Activated CD4-positive, alpha-beta memory T cell treated with anti-CD3 and anti-CD28 coated beads, Interleukin-2, amount 10 ng/mL, durations not matched to agents 7 days and 5 days (primary cell): ENCODE results near the gene ACTMAP. TPM values are rescaled to one million over a fixed set of nuclear protein-coding genes. Genes with fewer than 3 reads are reported as not detected.

Experiments
- CTCF ChIA-PET: fragments of 350-600 bp; sonication (Branson Sonifier 250); formaldehyde crosslinking; loops from one replicate; lab custom pipeline; 2021; ENCODE audit warnings: antibody characterized with exemption, inconsistent platforms; lab: Charles Lee
- POLR2A ChIA-PET: fragments of 350-600 bp; sonication (Branson Sonifier 250); formaldehyde crosslinking; loops from one replicate; lab custom pipeline; 2021; ENCODE audit warnings: antibody characterized with exemption; lab: Charles Lee
- DNase-seq: peaks from one replicate; pipeline ENCODE4 v3.0.0-alpha.2; 2020
- H3K27ac Mint-ChIP-seq: one replicate; pipeline ENCODE4 v1.8.0; 2021; ENCODE audit warnings: mild to moderate bottlenecking, mixed read lengths
- H3K27me3 Mint-ChIP-seq: one replicate; pipeline ENCODE4 v1.8.0; 2021; ENCODE audit warnings: mixed read lengths
- H3K36me3 Mint-ChIP-seq: one replicate; pipeline ENCODE4 v1.8.0; 2021; ENCODE audit warnings: low read depth, mixed read lengths
- H3K4me1 Mint-ChIP-seq: one replicate; pipeline ENCODE4 v1.8.0; 2021; ENCODE audit warnings: mixed read lengths
- H3K4me3 Mint-ChIP-seq: one replicate; pipeline ENCODE4 v1.8.0; 2021; ENCODE audit warnings: mild to moderate bottlenecking, mixed read lengths
- H3K9me3 Mint-ChIP-seq: one replicate; pipeline ENCODE4 v1.8.0; 2021; ENCODE audit warnings: mixed read lengths
- total RNA-seq, 2 experiments: library from RNA; stranded (reverse); gene quantifications; one replicate each; pipeline ENCODE4 v1.2.3, GENCODE V29; 2021

ACTMAP gene
- total RNA-seq, 2 experiments from 2014 or later, result 18.1 to 18.8 TPM

DNA sequence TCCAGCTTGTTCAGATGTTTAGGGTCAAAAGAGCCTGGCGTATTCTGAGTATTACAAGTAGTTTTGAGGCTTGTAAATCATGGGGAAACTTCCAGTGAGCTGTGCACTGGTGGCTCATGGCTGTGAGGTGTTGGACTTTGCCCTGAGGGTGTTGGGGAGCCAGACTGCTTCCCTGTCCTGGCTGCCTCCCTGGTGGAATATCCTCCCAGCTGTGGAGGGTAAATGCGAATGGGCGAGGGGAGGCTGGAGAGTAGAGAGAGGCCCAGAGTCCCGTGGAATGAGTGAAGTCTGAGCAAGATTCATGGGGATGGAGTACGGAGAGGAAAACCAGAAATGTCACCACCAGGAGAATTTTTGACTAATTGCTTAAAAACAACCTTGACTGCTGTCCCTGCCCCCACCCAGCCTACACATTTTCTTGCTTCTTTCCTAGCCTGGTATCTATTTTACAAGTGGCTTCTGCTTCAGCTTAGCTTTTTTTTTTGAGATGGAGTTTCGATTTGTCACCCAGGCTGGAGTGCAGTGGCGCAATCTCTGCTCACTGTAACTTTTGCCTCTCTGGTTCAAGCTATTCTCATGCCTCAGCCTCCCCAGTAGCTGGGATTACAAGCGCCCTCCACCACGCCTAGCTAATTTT lies 4.5 kb upstream of the ACTMAP start:
- CTCF ChIA-PET, result interaction anchor here (0.8 to 7.8 kb wide), 6 partner anchors 23 to 92 kb away, joined by 3 to 48 read pairs (median 7); partner anchors contain the start of genes EGLN2 and RAB4B
- POLR2A ChIA-PET, result interaction anchor here (1.0 to 14.2 kb wide), 7 partner anchors 9 to 149 kb away, joined by 3 to 244 read pairs (median 17); partner anchors contain the start of genes COQ8B, EGLN2, ITPKC and MIA
- DNase-seq, result peak; percentile 56
- H3K27ac Mint-ChIP-seq, result peak overlapping the region; percentile 91
- H3K4me1 Mint-ChIP-seq, result peaks cover 56% of the 10 kb centered on the region
- H3K36me3 Mint-ChIP-seq, result peaks cover 74% of the 10 kb centered on the region
- H3K9me3 Mint-ChIP-seq, result no peaks in the 10 kb centered on the region
- peak overlapping the region; percentile 79 for H3K4me3 Mint-ChIP-seq
- no peaks in the 10 kb centered on the region for H3K27me3 Mint-ChIP-seq

DNA sequence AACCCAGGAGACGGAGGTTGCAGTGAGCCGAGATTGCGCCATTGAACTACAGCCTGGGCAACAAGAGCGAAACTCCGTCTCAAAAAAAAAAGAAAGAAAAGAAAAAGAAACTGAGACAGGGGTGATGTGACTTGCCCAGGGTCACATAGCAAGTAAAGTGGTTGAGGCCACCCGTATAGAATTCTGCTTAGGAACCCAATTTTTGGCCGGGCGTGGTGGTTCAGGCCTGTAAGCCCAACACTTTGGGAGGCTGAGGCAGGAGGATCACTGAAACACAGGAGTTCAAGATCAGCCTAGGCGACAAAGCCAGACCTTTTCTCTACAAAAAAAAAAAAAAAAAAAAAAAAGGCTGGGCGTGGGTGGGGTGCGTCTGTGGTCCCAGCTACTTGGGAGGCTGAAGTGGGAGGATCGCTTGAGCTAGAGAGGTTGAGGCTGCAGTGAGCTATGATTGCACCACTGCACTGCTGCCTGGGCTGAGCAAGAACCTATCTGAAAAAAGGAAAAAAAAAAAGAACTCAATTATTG lies 2.0 kb upstream of the ACTMAP start:
- POLR2A ChIA-PET, result interaction anchor here (0.7 to 14.2 kb wide), 13 partner anchors 8 to 520 kb away, joined by 3 to 244 read pairs (median 6); partner anchors contain the start of genes COQ8B, EGLN2, HNRNPUL1 and ITPKC
- H3K4me3 Mint-ChIP-seq, result peak overlapping the region; percentile 96
- H3K27me3 Mint-ChIP-seq, result no peaks in the 10 kb centered on the region
- CTCF ChIA-PET, result interaction anchor here (0.7 to 7.8 kb wide), 10 partner anchors 18 to 392 kb away, joined by 3 to 48 read pairs (median 4); partner anchors contain the start of genes COQ8B, EGLN2, ITPKC and RAB4B
- DNase-seq, result peak; percentile 37
- peaks cover 63% of the 10 kb centered on the region for H3K4me1 Mint-ChIP-seq
- peaks cover 61% of the 10 kb centered on the region for H3K36me3 Mint-ChIP-seq
- no peaks in the 10 kb centered on the region for H3K9me3 Mint-ChIP-seq
- H3K27ac Mint-ChIP-seq, result peak overlapping the region; percentile 99

GRCh38 chr19:40750874-40751537 lies 729 bp upstream of the ACTMAP start, which contains the start of gene SNRPA:
Gene SNRPA (plus strand): TSS chr19:40751203. CDS start chr19:40751409, 206 bp downstream.
- CTCF ChIA-PET, result interaction anchor here (0.7 to 7.8 kb wide), 12 partner anchors 17 to 554 kb away, joined by 3 to 48 read pairs (median 4); partner anchors contain the start of genes EGLN2, NUMBL and RAB4B
- no peaks in the 10 kb centered on the region for H3K9me3 Mint-ChIP-seq

DNA sequence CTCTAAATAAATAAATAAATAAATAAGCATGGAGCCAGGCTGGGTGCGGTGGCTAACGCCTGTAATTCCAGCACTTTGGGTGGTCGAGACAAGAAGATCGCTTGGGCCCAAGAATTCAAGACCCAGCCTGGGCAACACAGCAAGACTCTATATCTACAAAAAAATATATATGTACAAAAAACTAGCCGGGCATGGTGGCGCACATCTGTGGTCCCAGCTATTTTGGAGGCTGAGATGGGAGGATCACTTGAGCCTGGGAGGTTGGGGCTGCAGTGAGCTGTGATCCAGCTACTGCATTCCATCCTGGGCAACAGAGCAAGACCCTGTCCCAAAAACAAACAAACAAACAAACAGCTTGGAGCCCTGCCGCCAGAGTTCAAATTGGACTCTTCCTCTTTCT lies 2.7 kb downstream of the ACTMAP start:
- ChIA-PET CTCF (no interaction called here), POLR2A (interaction anchor here (0.7 to 14.2 kb wide), 3 partner anchors 29 to 64 kb away, joined by 4 to 244 read pairs (median 30); partner anchors contain the start of genes MIA and RAB4B)
- no peak for DNase-seq
- peaks cover 26% of the 10 kb centered on the region for H3K4me1 Mint-ChIP-seq
- H3K36me3 Mint-ChIP-seq, result peaks cover 28% of the 10 kb centered on the region
- H3K27ac Mint-ChIP-seq, result no peak overlapping the region
- H3K9me3 Mint-ChIP-seq, result no peaks in the 10 kb centered on the region
- H3K4me3 Mint-ChIP-seq, result no peak overlapping the region
- H3K27me3 Mint-ChIP-seq, result no peaks in the 10 kb centered on the region

More at GRCh38 chr19:40750874-40751537, 729 bp upstream of the ACTMAP start, which contains the start of gene SNRPA:
- Mint-ChIP-seq H3K27me3 (no peaks in the 10 kb centered on the region), H3K27ac (peak within 1 kb of the TSS; percentile 99), H3K4me1 (peaks cover 50% of the 10 kb centered on the region), H3K4me3 (peak within 1 kb of the TSS; percentile 96), H3K36me3 (peaks cover 50% of the 10 kb centered on the region)
- DNase-seq, result peak; percentile 97
- POLR2A ChIA-PET, result interaction anchor here (0.6 to 14.2 kb wide), 24 partner anchors 9 to 223 kb away, joined by 3 to 244 read pairs (median 6); partner anchors contain the start of genes COQ8B, EGLN2, ITPKC and MIA

DNA sequence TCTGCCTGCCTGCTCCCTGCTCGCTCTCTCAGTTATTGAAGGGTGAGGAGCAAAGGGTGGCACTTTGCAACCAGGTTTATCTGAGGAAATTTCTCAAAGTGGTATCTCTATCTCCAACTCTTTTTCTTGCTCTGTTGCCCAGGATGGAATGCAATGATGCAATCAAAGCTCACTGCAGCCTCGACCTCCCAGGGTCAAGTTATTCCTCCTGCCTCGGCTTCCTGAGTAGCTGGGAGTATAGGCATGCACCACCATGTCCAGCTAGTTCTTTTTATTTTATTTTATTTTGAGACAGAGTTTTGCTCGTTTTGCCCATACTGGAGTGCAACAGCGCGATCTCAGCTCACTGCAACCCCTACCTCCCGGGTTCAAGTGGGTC lies 4.9 kb downstream of the ACTMAP start:
- H3K9me3 Mint-ChIP-seq, result no peaks in the 10 kb centered on the region
- no peak overlapping the region for H3K4me3 Mint-ChIP-seq
- H3K4me1 Mint-ChIP-seq, result peaks cover 24% of the 10 kb centered on the region
- H3K27ac Mint-ChIP-seq, result no peak overlapping the region
- POLR2A ChIA-PET, result interaction anchor here (0.7 to 14.2 kb wide), 2 partner anchors 32 to 1913 kb away, joined by 3 to 244 read pairs; partner anchors contain the start of genes MIA and RAB4B
- DNase-seq, result no peak
- H3K36me3 Mint-ChIP-seq, result peaks cover 14% of the 10 kb centered on the region
- H3K27me3 Mint-ChIP-seq, result no peaks in the 10 kb centered on the region
- CTCF ChIA-PET, result interaction anchor here (1.1 kb wide), 1 partner anchor 61 kb away, joined by 3 read pairs; no protein-coding TSS in a partner anchor

- Mint-ChIP-seq H3K27me3 (no peaks in the 10 kb centered on the region), H3K4me3 (no peak overlapping the region), H3K4me1 (peaks cover 18% of the 10 kb centered on the region), H3K9me3 (no peaks in the 10 kb centered on the region), H3K36me3 (peaks cover 8% of the 10 kb centered on the region), H3K27ac (no peak overlapping the region)
- ChIA-PET CTCF (interaction anchor here (1.1 kb wide), 1 partner anchor 62 kb away, joined by 3 read pairs; no protein-coding TSS in a partner anchor), POLR2A (interaction anchor here (0.7 to 1.3 kb wide), 2 partner anchors 33 to 1913 kb away, joined by 3 to 4 read pairs; partner anchors contain the start of gene RAB4B)
- DNase-seq, result peak; percentile 30
Observed at GRCh38 chr19:40744554-40745401, 5.5 kb downstream of the ACTMAP start.

DNA sequence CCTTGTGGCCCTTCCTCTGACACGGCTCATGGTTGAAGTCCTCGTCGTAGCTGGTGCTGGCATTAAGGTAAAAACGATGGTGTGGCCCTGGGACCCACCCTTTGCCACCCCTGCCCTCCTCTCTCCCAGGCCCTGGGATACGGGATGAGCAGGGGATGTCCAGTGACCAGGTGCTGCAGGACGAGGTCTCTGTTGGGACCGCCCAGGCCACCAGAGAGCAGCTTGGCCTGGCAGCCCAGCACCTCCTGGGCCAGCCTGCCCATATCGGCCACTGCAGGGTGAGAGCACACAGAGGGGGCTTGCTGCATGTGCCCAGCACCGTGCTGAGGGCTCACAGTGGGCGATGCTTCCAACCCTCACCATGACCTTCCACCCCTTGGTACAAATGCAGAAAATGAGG lies 6.4 kb downstream of the ACTMAP start:
- POLR2A ChIA-PET, result interaction anchor here (1.3 to 2.1 kb wide), 2 partner anchors 9 to 34 kb away, joined by 4 to 10 read pairs; partner anchors contain the start of gene RAB4B
- Mint-ChIP-seq H3K36me3 (peaks cover 9% of the 10 kb centered on the region), H3K27ac (no peak overlapping the region), H3K27me3 (no peaks in the 10 kb centered on the region), H3K4me1 (peaks cover 10% of the 10 kb centered on the region), H3K9me3 (no peaks in the 10 kb centered on the region), H3K4me3 (no peak overlapping the region)
- CTCF ChIA-PET, result interaction anchor here (0.8 kb wide), 1 partner anchor 76 kb away, joined by 3 read pairs; no protein-coding TSS in a partner anchor
- no peak for DNase-seq

DNA sequence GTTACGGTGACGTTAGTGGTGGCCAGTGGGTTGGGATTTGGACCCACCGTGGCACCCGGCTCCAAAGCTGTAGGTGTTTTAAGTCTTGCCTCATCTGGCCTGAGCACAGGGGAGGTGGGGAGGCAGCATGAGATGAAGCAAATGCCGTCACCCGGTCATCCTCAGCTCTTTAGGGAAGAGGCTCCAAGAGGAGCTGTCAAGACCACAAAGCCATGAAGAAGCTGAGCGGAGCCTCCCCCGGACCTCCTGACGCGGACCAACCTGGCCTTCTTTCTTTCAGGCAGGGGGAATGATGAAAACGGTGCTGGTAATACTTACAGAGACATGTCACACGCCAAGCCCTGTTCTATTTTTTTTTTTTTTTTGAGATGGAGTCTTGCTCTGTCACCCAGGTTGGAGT lies 7.4 kb downstream of the ACTMAP start:
- H3K9me3 Mint-ChIP-seq, result no peaks in the 10 kb centered on the region
- H3K27ac Mint-ChIP-seq, result no peak overlapping the region
- H3K36me3 Mint-ChIP-seq, result peaks cover 6% of the 10 kb centered on the region
- H3K27me3 Mint-ChIP-seq, result no peaks in the 10 kb centered on the region
- CTCF ChIA-PET, result interaction anchor here (1.3 kb wide), 1 partner anchor 80 kb away, joined by 3 read pairs; no protein-coding TSS in a partner anchor
- H3K4me1 Mint-ChIP-seq, result peaks cover 7% of the 10 kb centered on the region
- POLR2A ChIA-PET, result interaction anchor here (1.1 to 2.1 kb wide), 2 partner anchors 8 to 10 kb away, joined by 4 to 10 read pairs; partner anchors contain the start of gene ACTMAP
- no peak for DNase-seq
- H3K4me3 Mint-ChIP-seq, result no peak overlapping the region

DNA sequence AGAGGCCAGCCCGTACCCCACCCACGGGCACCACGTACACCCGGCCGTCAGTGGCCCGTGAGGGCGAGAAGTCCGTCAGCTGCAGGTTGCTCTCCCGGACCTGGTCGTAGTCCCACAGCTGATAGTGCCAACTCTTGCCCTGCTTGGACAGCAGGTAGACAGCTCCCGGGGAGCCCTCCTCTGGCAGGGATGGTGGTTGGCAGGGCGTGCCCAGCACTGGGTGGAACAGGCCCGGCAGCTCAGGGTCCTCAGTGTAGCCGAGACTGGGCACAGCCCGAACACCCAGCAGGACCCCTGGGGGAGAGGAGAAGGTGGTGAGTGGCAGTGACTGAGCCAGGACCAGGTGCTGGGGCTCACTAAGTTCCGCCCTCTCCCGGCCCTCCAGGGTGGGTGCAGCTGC lies 7.8 kb downstream of the ACTMAP start:
- Mint-ChIP-seq H3K27ac (no peak overlapping the region), H3K9me3 (no peaks in the 10 kb centered on the region), H3K27me3 (no peaks in the 10 kb centered on the region), H3K4me1 (peaks cover 4% of the 10 kb centered on the region), H3K4me3 (no peak overlapping the region), H3K36me3 (peaks cover 8% of the 10 kb centered on the region)
- POLR2A ChIA-PET, result interaction anchor here (1.1 to 2.1 kb wide), 2 partner anchors 8 to 10 kb away, joined by 4 to 10 read pairs; partner anchors contain the start of gene ACTMAP
- CTCF ChIA-PET, result interaction anchor here (1.3 kb wide), 1 partner anchor 79 kb away, joined by 3 read pairs; no protein-coding TSS in a partner anchor
- no peak for DNase-seq

DNA sequence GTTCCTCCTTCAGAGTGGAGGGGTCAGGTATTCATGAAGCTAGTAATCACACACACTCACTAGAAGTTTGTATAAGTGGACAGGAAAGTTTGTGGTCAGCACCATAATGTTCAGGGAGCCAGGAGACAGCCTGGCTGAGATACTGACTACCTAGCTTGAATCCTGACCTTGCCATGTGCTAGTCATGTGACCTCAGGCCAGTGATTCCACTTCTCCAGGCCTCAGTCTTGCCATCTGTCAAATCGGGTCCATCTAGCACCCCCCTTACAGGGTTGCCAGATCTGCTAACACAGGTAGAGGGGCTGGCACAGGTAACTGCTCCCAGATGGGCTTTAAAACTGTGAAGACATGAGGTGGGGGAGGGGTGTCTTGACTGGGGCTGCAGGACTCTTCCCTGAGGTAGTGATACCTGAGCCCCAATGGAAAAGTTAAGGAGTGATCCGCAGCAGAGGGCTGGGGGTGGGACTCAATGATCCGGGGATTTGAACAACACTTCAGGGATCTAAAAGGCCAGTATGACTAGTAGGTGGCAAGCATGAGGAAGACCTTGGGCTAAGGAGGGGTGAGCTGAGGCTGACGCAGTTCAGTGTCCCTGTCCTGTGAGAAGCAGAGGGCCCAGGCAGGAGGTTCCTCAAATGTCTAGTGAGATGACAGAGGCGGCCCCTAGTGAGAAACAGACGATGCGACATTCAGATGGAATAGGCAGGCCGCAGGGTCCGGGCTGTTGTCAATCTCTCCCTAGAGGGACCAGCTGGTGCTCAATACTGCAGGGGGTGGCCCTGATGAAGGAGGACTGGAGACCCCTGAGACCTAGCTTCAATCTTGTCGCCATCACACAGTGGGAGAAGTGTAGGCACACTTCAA lies 8.5 kb downstream of the ACTMAP start:
- H3K4me3 Mint-ChIP-seq, result no peak overlapping the region
- H3K27ac Mint-ChIP-seq, result no peak overlapping the region
- H3K4me1 Mint-ChIP-seq, result peaks cover 4% of the 10 kb centered on the region
- CTCF ChIA-PET, result no interaction called here
- H3K9me3 Mint-ChIP-seq, result no peaks in the 10 kb centered on the region
- POLR2A ChIA-PET, result interaction anchor here (1.1 to 4.6 kb wide), 3 partner anchors 8 to 11 kb away, joined by 4 to 16 read pairs (median 10); partner anchors contain the start of genes ACTMAP and SNRPA
- no peaks in the 10 kb centered on the region for H3K27me3 Mint-ChIP-seq
- H3K36me3 Mint-ChIP-seq, result peaks cover 10% of the 10 kb centered on the region
- DNase-seq, result no peak
